Amygdala (tissue), 56 donors: ENCODE results near the gene CAMK2G.

ENCODE experiments used
- DNase-seq, 56 donors: peaks; one replicate each; lab custom pipeline; 2025; lab: John Stamatoyannopoulos, UW

The CAMK2G gene

DNA sequence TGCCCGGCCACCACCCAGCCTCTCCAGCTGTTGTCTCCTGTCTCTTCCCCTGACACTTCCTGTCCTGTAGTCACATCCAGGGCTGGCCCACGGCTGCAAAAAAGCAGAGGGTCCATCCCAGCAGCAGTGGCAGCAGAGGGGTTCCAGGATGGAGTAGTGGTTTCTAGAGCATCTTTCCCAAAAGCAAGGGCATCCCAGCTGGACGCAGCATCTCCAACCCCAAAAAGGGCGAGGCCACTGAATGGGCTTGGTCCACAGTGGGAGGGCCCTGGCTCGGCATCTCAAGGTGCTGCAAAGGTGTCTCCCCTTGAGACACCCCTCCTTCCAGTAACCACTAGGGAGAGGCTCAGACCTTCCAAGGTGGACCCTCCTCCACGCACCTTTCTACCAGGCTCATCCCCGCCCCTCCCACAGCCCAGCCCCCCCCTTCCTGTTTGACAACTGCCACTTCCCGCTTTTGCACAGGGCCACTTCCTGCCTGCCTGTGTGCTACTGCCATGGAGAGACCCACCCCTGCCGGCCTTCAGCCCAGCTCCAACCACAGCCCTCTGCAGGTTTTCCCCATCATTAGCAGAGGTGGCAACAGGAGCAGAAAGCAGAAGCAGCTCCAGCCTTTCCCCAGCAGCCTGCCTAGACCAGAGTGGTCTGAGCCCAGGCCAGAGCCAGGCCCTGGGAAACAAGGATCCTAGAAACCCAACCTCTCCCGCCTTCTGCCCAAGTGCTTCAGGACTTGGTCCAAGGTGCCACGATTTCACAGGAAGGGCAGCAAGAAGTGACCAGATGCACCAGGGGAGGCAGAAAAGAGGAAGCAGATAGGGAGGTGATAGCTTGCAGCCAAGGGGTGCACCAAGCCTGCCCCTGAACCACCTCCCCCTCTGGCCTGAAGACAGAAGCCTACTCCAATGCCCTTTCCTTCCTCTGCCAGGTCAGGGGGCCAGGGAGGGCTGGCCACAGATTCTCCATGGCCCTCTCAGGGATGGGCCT lies 8.6 kb downstream of the CAMK2G start:
- DNase-seq: peak in 1 of 56 donors; percentile 14

DNA sequence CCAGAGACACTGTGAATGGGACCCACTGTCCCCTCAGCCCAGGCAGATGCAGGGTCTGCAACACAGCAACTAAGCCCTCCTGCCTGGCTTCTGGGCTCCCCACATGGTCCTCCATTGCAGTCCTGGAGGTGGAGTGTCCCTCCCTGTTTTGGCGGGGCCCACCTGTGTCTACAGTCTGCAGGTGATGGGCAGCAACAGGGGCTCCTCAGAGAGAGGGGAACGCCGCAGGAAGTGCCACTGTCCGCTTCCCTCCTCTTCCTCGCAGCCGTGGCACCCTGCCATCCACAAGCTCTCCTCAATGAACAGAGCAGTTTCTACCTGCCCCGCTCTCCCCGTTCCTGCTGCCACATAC lies 9.3 kb downstream of the CAMK2G start:
- DNase-seq: no peak

DNA sequence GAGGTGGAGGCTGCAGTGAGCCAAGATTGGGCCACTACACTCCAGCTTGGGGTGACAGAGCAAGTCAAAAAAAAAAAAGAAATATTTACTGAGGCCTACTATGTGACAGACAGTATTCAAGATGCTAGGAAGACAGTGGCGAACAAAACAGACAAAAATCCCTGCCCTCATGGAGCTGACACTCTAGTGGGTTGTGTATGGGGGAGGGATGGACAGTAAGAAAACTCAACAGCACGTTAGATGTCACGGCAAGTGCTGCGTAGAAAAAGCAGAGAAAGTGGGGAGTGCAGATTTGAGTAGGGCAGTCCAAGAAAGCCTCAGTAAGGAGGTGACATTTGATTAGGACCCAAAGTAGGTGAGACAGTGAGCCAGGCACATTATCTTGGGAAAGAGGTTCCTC lies 10.1 kb downstream of the CAMK2G start:
- no peak for DNase-seq

DNA sequence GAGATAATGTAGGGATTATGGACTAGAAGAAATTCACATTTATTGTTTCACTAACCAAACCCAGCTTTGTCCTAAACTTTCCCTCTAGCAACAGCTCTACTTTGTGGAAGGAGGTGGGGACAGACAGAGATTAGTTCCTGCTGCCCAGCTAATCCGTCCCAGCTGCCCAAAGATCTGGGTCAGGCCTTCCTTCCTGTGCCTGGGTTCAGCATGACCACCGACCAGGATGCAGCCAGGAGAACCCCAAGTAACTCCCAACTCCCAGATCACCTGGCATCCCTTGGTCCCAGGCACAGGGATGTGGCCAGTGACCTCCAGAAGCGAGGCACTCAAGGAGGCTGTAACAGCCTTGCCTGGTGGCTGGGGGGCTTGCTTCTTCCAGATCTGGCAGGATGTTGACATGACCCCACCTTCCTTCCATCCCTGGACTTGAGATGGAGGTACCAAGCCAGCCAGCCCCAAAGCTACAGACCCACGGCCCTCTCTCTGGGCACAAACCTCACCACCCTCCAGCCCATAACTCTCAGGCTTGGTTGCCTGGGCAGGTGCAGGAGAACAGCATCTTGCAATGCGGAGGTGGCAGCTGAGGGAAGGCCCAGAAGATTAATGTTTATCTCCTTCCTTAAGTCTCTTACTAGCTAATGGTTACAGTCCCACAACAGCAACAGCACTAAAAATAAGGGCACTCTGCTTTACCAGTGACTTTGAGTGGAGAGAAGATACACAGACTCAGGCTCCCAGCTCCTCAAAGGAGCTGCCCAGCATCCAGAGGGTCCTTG lies 11.1 kb downstream of the CAMK2G start:
- no peak for DNase-seq

DNA sequence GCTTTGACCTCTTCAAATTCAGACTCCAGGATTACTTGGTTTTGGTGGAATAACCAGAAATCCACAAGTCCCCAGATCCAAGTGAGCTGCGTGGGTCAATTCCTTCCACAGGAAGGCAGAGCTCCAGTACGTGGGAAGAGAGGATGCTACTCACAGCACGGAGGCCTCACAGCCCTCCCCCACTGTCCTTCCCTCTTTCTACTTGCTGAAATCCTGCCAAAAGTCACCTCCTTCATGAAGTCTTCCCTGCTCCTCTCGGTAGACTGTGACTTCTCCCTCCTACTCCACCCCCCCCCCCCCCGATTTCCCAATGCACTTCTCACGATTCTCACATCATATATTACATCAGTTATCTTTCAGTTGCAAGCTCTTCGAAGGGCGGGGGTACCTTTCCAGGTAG lies 12.3 kb downstream of the CAMK2G start:
- DNase-seq: peak in 3 of 56 donors; percentile 15 to 30 (median 24)

DNA sequence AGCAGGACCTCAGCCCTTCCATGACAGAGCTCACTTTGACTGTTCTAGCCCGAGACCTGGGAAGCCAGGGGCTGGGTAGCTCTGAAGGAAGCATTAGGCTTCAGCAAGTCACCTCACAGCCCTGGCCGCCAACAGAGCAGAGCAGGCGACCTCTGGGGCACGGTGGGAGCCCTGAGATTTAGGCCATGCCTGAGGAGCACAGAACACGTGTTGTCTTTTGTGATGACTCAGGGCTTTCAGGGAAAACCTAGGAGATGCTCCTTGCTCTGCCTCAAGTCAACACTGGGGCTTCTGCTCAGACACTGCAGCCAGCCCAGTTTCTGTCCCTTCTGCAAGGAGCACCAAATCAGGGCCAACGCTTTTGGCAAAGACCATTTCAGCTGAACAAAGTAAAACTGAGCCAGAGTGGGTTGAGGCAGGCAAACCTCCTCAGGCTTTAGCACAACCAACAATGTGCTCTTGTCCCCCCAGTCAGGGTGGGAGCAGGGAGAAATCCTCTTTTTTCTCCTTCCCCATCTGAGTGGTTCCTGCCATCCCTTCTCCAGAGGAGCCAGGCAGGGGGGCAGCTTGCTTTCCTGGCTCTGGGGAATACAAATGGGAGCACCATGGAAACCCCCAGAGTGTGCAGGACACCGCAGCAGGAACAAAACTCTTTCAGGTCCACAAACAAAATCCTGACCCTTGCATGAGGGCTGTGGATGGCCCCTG lies 14.4 kb downstream of the CAMK2G start:
- DNase-seq: peak in 39 of 56 donors; percentile 21 to 81 (median 53)

DNA sequence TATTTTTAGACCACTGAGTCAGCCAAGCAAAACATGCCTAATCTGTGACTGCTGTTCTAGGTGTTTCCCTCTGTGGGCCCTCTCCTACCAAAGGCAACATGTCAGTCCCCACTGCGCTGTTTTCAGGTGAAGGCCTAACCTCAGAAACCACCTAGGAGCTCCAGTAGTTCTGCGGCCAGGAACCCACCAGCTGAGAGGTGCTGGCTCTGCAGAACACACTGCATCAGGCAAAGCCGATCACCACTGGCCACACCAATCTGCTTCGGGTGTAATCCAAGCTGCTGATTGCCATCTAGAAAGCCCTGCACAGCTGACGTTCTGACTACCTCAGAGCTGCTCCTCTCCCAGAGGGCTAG lies 14.9 kb downstream of the CAMK2G start:
- no peak for DNase-seq

DNA sequence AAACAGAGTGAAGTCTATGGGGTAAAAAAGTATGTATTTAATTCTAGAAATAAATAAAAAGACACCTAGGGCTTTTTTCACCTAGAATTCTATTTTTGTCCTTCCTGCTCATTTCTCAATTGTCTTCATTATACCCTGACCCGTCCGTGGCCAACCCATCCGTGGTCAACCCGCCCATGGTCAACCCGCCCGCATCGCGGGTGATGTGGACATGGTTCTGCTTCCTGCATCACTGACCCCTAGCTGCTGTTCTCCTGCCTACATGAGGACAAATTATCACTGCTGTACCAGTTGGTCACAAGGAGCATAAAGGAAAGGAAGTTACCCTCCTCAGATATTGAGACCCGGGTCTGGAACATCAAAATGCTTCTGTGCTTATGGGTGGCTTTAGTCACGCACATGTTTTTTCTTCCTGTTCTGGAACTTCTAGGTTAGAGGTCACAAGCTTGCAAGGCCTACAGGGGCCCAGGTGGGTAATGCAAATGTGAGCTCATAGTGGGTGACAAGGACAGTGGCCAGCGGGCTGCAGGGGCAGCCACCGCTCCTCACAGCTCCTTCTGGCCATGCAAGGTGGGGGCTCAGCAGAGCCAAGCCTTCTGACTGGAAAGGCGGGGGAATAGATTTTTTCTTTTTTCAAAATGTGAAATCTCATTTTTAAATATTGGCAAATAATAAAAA lies 15.5 kb downstream of the CAMK2G start:
- no peak for DNase-seq

DNA sequence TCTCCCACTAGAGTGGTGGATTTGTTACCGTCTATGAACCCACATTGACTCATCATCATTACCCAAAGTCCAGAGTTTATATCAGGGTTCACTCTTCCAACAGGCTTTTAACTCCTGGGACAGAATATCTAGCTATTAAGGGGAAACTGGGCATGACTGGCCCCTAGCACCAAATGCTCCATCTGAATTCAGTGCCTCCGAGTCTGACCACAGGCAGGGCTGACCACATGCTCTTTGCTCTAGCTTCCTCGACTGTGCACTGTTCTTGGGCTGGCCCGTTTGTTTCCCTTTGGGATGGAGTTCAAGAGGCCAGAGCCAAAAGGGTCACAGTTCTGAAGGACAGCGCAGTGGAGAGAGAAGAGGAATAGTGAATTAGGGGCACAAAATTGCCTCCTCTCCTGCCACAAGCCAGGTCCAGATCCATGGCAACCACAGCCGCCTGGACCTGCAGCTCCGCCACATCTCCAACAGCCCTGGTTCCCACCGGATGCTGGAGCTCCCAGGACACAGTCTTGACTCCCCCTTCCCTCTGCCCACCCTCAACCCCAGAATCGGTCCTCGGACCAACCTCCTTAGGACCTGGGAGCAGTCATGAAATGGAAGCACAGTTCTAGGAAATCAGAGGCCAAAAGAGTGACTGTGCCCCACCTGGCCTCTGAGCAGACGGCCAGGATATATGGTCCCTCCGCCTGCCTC lies 16.2 kb downstream of the CAMK2G start:
- peak in 7 of 56 donors; percentile 27 to 50 (median 34) for DNase-seq

DNA sequence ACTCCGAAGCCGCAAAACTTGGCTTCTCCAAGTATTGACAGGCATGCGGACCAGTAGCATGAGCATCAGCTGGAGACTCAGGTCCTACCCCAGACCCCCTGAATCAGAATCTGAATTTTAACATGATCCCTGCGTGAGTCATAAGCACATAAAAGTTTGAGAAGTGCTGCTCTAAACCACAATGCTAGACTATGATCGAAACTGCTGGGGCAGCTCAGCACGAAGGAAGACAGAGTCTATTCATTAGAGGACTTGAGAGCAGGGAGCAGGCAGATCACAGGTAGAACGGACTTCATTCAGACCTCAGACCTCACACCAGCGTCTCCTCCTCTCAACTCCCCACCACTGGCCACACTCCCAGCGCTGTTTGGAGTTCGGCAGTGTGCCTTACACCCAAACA lies 16.9 kb downstream of the CAMK2G start:
- no peak for DNase-seq

DNA sequence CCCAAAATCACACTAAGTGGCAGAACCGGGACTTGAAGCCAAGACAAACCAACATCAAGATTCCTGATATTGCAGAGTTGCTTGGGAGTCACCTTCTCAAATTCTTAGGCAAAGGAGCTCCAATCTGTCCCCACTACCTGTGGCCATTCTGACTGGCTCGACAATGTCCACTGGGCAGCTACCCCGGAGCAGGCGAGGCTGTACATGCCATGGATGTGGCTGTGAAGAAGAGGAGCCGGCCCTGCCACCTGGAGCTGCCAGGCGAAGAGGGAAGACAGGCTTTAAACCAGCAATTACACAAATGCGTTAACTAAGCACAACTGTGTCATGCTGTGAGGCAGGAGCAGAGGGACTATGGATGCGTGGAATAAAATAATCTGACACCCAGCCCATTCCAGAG lies 18.1 kb downstream of the CAMK2G start:
- no peak for DNase-seq

DNA sequence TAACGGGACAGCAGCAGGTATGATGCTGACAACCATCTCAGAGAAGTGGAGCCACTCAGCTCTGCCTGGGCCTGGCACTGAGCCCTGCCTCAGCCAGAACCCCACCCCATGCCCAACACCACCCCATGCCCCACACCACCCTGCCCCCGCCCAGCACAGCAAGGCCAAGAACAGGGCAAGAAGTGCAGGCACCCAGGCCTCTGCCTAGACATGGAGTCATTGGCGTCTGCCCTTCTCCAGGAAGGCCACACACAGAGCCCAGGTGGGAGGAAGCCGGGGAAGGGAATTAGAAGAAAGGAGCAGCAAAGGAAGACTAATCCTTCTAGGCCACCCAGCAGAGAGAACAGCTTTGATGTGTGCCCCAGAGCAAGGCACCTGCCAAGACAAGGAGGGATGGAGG lies 18.9 kb downstream of the CAMK2G start:
- DNase-seq: no peak

DNA sequence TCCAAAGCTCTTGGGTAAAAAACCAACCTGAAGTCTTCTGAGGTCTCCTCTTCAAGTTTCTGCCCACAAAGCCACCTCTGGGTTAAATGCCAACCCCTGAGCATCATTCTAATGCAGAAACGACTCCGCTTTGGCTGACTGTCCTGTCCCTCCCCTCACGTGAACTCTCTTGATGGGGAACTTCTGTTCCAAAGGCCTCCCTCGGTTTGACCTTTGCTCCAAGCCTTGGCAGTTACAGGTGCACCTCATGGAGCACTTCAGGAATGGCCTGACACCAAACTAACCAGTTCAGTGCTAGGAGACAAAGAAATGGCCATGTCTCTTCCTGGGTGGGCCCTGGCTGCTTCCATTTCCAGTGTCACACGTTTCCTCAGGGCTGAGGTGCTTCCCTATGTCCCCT lies 20.0 kb downstream of the CAMK2G start:
- no peak for DNase-seq

DNA sequence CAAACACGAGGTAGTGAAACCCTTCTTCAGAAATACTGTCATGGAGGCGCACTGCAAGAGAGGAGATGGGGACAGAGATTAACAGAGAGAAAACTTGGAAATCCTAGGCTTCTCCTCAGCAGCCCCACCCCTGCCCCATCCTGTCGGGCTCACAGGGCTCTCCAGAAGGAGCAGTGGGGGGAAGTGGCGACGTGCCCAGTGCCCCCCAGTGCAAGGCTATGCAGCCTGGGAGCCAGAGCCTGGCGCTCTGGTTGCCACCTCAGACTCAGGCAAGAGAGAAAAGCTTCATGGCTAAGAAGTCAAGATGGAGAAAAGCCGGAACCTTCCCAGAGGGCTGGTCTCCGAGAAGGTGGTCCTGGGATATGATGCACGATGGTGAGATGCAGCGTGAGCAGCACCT lies 21.2 kb downstream of the CAMK2G start:
- no peak for DNase-seq

DNA sequence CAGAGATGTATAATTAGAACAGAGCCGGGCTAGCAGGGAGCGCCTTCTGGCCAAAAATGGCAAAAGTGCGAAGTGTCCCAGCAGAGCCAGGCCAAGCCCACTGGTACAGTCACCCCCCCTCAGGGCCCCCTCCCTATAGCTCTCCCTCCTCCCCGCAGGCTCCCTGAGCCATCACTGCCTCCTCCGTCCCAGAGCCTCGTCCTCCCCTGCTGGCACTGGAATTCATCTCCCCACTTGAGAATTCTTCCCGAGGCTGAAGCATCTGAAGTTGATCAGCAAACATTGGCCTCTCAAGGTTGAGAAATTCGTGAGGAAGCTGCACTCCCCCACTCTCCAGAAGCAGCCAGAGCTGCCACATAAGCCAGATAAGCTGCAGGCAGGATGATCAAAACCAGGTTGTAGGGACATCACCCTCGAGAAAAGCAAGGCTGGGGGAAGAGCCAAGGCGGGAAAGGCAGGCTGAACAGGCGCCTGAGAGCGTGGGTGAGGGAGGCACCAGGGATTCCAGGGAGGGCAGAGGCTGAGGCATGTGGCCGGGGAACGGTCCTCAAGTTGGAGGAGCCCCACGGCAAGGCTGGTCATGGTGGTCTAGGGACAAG lies 23.4 kb downstream of the CAMK2G start:
- DNase-seq: no peak

DNA sequence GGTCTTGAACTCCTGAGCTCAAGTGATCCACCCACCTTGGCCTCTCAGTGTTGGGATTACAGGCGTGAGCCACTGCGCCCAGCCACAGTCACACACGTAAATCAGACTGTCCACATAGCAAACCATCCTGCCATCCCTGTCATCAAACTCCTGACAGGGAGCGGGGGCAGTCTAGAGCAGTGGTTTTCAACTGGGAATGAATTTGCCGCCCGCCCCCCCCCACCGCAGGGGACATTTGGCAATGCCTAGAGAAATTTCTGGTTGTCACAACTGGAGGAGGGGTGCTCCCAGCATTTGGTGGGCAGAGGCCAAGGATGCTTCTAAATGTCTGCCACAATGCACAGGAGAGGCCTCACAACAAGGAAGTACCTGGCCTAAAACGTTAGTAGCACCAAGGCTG lies 24.1 kb downstream of the CAMK2G start:
- DNase-seq: no peak

DNA sequence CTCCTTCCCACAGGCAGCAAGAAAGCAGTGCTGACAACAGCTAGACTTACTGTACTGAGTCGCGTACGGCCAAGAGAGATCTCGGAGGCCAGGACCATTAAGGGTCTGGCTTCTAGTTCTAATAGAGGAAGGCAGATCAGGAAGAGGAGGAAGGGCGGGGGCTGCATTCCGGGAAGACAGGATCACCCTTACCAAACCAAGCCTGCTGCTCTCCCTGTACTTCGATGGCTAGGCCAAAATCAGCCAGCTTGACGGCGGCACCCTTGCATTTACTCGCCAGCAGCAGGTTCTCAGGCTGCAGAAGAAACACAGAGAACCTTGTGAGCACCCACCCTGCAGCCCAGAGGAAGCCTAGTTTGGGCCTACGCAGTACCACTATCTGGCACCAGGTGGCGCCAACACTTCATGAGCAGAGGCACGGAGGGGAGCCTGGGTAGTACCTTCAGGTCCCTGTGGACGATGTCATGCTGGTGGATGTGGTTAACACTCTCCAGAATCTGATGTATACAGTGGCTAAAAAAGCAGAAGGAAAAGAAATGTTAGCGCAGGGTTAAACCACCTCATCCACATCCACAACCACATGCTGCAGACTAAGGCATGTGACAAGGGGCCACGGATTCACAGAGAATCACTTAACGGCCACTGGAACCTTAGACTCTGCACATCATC lies 25.4 kb downstream of the CAMK2G start:
- peak in 54 of 56 donors; percentile 18 to 86 (median 58) for DNase-seq

DNA sequence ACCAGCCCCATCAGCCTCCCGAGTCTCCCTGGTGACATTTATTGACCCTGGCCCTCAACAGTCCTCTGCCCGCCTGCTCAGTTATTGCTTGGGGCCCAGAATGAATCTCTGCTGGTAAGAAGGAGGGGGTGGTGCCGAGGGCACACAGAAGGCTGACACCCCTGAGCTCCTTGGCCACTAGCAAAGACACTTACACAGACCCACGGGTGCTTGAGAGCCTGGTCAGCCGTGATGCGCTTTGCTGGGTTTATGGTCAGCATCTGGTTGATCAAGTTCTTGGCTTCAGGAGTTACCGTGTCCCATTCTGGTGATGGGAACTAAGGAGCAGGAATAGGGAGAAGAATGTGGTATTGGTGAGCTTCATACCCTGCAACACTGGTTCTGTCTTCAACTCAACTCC lies 27.3 kb downstream of the CAMK2G start:
- no peak for DNase-seq

DNA sequence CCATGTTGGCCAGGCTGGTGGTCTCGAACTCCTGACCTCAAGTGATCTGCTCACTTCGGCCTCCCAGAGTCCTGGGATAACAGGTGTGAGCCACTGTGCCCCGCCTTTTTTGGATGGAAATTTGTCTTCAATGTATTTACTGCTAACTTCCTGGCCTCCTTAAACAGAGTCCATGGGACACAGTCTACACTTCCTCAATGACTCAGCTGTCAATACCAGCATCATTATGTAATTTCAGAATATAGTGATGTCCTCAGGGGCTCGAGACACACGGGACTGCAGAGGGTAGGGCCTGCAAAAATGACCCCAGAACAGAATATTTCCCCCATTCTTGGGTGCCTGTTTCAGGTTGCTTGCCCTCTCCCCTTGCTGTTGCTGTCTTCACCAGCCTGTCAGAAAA lies 31.1 kb downstream of the CAMK2G start:
- no peak for DNase-seq
